IMR-90 (cell line): ENCODE measurements around the gene PEAK1. TPM values are rescaled to one million over a fixed set of nuclear protein-coding genes. Genes with fewer than 3 reads are reported as not detected.

Experiments used
- ATAC-seq: fragments of 200-7000 bp; cut with Tn5 transposase; 2 replicates; pipeline ENCODE4 v1.9.1; 2020; ENCODE audit warnings: low read depth, mild to moderate bottlenecking, moderate library complexity
- BruUV-seq: library from RNA; stranded (reverse); fragments of 400-500 nt; replicated peaks from 2 replicates; lab custom pipeline; 2021; lab: Mats Ljungman, UMichigan
- CTCF ChIA-PET: fragments of 300-600 bp; formaldehyde crosslinking; extraction: SDS; loops from one replicate; lab custom pipeline; 2021; ENCODE audit warnings: antibody characterized with exemption; lab: Yijun Ruan, JAX
- POLR2A ChIA-PET: fragments of 300-600 bp; sonication (Branson Sonifier 250); formaldehyde crosslinking; loops from one replicate; lab custom pipeline; 2022; ENCODE audit warnings: antibody characterized with exemption; ENCODE audit not compliant: unreplicated experiment; lab: Charles Lee
- DNase-seq: peaks from one replicate; pipeline ENCODE4 v3.0.0; 2013
- H2AFZ ChIP-seq: replicated peaks from 2 replicates; pipeline ENCODE3; 2013; ENCODE audit warnings: low read length, mild to moderate bottlenecking; ENCODE audit not compliant: poor library complexity
- H2AK5ac ChIP-seq: 2 replicates; pipeline ENCODE4 v1.6.1; 2013; ENCODE audit warnings: low read depth, low read length, inconsistent platforms
- H2AK9ac ChIP-seq: replicated peaks from 2 replicates; pipeline ENCODE3; 2013; ENCODE audit warnings: mild to moderate bottlenecking, low read depth, low read length, moderate library complexity; ENCODE audit not compliant: poor library complexity
- H2BK120ac ChIP-seq: 2 replicates; pipeline ENCODE4 v1.6.1; 2013; ENCODE audit warnings: low read depth, low read length, inconsistent platforms
- H2BK15ac ChIP-seq: 3 replicates; pipeline ENCODE4 v1.6.1; 2013; ENCODE audit warnings: low read depth, low read length, inconsistent platforms
- H2BK20ac ChIP-seq: 2 replicates; pipeline ENCODE4 v1.6.1; 2013; ENCODE audit warnings: low read depth, mild to moderate bottlenecking, inconsistent platforms, low read length, moderate library complexity
- H2BK5ac ChIP-seq: 2 replicates; pipeline ENCODE4 v1.6.1; 2013; ENCODE audit warnings: mild to moderate bottlenecking, low read depth, low read length, inconsistent platforms; ENCODE audit not compliant: poor library complexity, severe bottlenecking
- H3K14ac ChIP-seq: replicated peaks from 2 replicates; pipeline ENCODE4 v1.6.1; 2013; ENCODE audit warnings: low read depth, low read length, inconsistent platforms
- H3K18ac ChIP-seq: 2 replicates; pipeline ENCODE4 v1.6.1; 2013; ENCODE audit warnings: low read depth, low read length, control low read depth
- H3K23ac ChIP-seq: 2 replicates; pipeline ENCODE4 v1.6.1; 2013; ENCODE audit warnings: low read depth, low read length, inconsistent platforms
- H3K27ac ChIP-seq: 2 replicates; pipeline ENCODE4 v1.5.1; 2013; ENCODE audit warnings: mild to moderate bottlenecking, control low read depth, low read length; ENCODE audit not compliant: insufficient read depth
- H3K27me3 ChIP-seq: 2 replicates; pipeline ENCODE4 v1.6.1; 2013; ENCODE audit warnings: low read length; ENCODE audit not compliant: control insufficient read depth, insufficient read depth
- H3K36me3 ChIP-seq: 2 replicates; pipeline ENCODE4 v1.6.1; 2013; ENCODE audit warnings: low read length, mixed read lengths; ENCODE audit not compliant: control insufficient read depth, insufficient read depth
- H3K4ac ChIP-seq: 2 replicates; pipeline ENCODE4 v1.6.1; 2013; ENCODE audit warnings: low read depth, low read length, inconsistent platforms
- H3K4me1 ChIP-seq: 2 replicates; pipeline ENCODE4 v1.6.1; 2013; ENCODE audit warnings: low read length, mixed read lengths; ENCODE audit not compliant: control insufficient read depth, insufficient read depth
- H3K4me2 ChIP-seq: 2 replicates; pipeline ENCODE4 v1.6.1; 2013; ENCODE audit warnings: low read depth, mild to moderate bottlenecking, control low read depth, low read length, moderate library complexity
- H3K4me3 ChIP-seq: 2 replicates; pipeline ENCODE4 v1.5.1; 2013; ENCODE audit warnings: low read depth, mild to moderate bottlenecking, control low read depth, low read length, moderate library complexity; ENCODE audit not compliant: insufficient read depth
- H3K56ac ChIP-seq: 2 replicates; pipeline ENCODE4 v1.6.1; 2013; ENCODE audit warnings: low read length, inconsistent platforms; ENCODE audit not compliant: insufficient read depth; ENCODE audit errors: extremely low read depth
- H3K79me1 ChIP-seq, 2 experiments: 2 replicates each; pipeline ENCODE4 v1.6.1; 2013; ENCODE audit warnings: low read length in 2 of 2, inconsistent platforms in 1 of 2, low read depth in 1 of 2
- H3K9ac ChIP-seq: 2 replicates; pipeline ENCODE4 v1.6.1; 2013; ENCODE audit warnings: low read depth, low read length, control low read depth
- H3K9me1 ChIP-seq: 2 replicates; pipeline ENCODE4 v1.6.1; 2013; ENCODE audit warnings: low read length, inconsistent platforms; ENCODE audit not compliant: insufficient read depth
- H3K9me3 ChIP-seq: 2 replicates; pipeline ENCODE4 v1.6.1; 2013; ENCODE audit warnings: low read length; ENCODE audit not compliant: control insufficient read depth, insufficient read depth
- H4K20me1 ChIP-seq: 2 replicates; pipeline ENCODE4 v1.6.1; 2013; ENCODE audit warnings: low read length, inconsistent platforms; ENCODE audit not compliant: insufficient read depth
- H4K5ac ChIP-seq: 2 replicates; pipeline ENCODE4 v1.6.1; 2013; ENCODE audit warnings: mild to moderate bottlenecking, low read depth, low read length, control low read depth
- H4K8ac ChIP-seq, 2 experiments: 2 replicates each; pipeline ENCODE4 v1.6.1; 2013; ENCODE audit warnings: low read depth in 2 of 2, low read length in 2 of 2, control low read depth in 1 of 2, inconsistent platforms in 1 of 2
- H4K91ac ChIP-seq: 2 replicates; pipeline ENCODE4 v1.6.1; 2013; ENCODE audit warnings: low read depth, low read length, inconsistent platforms; ENCODE audit not compliant: insufficient read depth
- MAFK ChIP-seq: IDR thresholded peaks from 2 replicates; pipeline ENCODE4 v1.6.1; 2012; ENCODE audit warnings: low read depth, low read length, improper control_type of control experiment
- MAZ ChIP-seq: IDR thresholded peaks from 2 replicates; pipeline ENCODE4 v1.6.1; 2012; ENCODE audit warnings: low read depth, mild to moderate bottlenecking, low read length, improper control_type of control experiment, moderate library complexity, borderline replicate concordance
- dilution Hi-C: fragments of 300-500 bp; cut with HindIII; formaldehyde crosslinking; loops from one replicate; pipeline ENCODE4 v1.14.3; 2018; ENCODE audit warnings: low sequenced_read_pairs; ENCODE audit not compliant: unreplicated experiment
- in situ Hi-C: fragments of 300-500 bp; cut with MboI; formaldehyde crosslinking; loops from 3 replicates; pipeline ENCODE4 v1.14.3; 2019; ENCODE audit warnings: low sequenced_read_pairs, inconsistent platforms, mixed read lengths
- intact Hi-C: fragments of 100-400 bp; cut with micrococcal nuclease; formaldehyde crosslinking; loops from 2 replicates; pipeline ENCODE4 v1.10.0; 2022
- polyA plus RNA-seq, 3 experiments: library from polyadenylated mRNA; depleted of rRNA; stranded (reverse); fragments of >200 nt; gene quantifications; 2 replicates each; pipeline ENCODE4 v1.2.3, GENCODE V29; 2012; ENCODE audit warnings: low replicate concordance in 1 of 3
- total RNA-seq: library from RNA; depleted of rRNA; stranded (reverse); fragments of >200 nt; gene quantifications from 2 replicates; pipeline ENCODE4 v1.2.3, GENCODE V29; 2012

The PEAK1 gene
- total and polyA plus RNA-seq, 2 of the 4 experiments (the other 2 are of a cell fraction) = 21.5 to 43.9 TPM

DNA sequence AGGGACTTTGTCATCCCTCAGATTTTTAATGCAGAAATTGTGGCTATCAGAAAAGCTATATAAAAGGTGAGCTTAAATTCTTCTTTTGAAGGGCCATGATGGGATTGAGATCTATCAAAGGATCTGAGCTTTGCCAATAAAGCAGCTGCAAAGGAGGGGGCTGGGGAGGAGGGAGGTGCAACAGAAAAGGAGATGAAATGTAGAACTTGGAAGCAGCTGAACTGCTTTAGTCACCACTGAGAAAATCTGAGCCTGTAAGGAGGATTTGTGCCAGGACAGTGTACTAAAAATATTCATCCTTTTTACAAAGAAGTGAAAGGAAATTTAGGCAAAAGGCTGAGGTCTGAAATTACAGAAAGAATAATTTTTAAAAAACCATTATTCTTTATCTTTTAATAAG is 359.4 kb downstream of the PEAK1 start:
- Histone ChIP-seq H3K9ac (no peak overlapping the region), H3K4me1 (peaks cover 14% of the 10 kb centered on the region)
- peak; percentile 64 for DNase-seq

More for the DNA sequence above, 359.4 kb downstream of the PEAK1 start:
- Histone ChIP-seq H3K23ac (no peak overlapping the region), H4K20me1 (peaks cover 41% of the 10 kb centered on the region), H2AFZ (no peak overlapping the region), H4K5ac (no peak overlapping the region), H2BK15ac (no peak overlapping the region), H2BK120ac (no peak overlapping the region), H3K27ac (no peak overlapping the region), H2AK9ac (no peak overlapping the region), H2BK20ac (no peak overlapping the region), H4K8ac (no peak overlapping the region), H2AK5ac (no peak overlapping the region), H3K4ac (no peak overlapping the region), H3K9me3 (no peaks in the 10 kb centered on the region), H3K4me3 (no peak overlapping the region), H3K9me1 (peaks cover 17% of the 10 kb centered on the region), H3K18ac (no peak overlapping the region), H3K27me3 (no peaks in the 10 kb centered on the region), H3K56ac (no peak overlapping the region), H4K91ac (no peak overlapping the region), H3K4me2 (0 out of 2 replicates have a peak overlapping the region, but pooled peaks have one; percentile 38), H2BK5ac (no peak overlapping the region), H3K79me1 (peaks cover 22 to 72% of the 10 kb centered on the region in 2 experiments), H3K36me3 (0 out of 2 replicates have a peak, but pooled peaks cover 2% of the 10 kb centered on the region), H3K14ac (no peak overlapping the region)
- ChIA-PET CTCF (interaction anchor here (0.9 to 1.2 kb wide), 2 partner anchors 15 to 25 kb away, joined by 3 read pairs; no protein-coding TSS in a partner anchor), POLR2A (no interaction called here)
- intact Hi-C loops = no loop called here
- ATAC-seq = peak; percentile 77; the same call in 1 of the 2 replicates
- TF ChIP-seq MAZ (peak; percentile 30; the same call in 1 of the 2 replicates), MAFK (no peak)
- dilution Hi-C loops = no loop called here
- in situ Hi-C loops = no loop called here
- BruUV-seq = no TSS peak
